HAP-1 (cell line): ENCODE data around the gene EML6.
"Not testable (repeated sequence)": the region's sequence is repeated elsewhere in the genome, so short reads cannot be mapped to it uniquely, and the experiment has no call there.

Experiments used
- DNase-seq, 2 experiments: peaks; one replicate each; pipeline ENCODE4 v3.0.0-alpha.2; 2016 to 2020; ENCODE audit warnings: low spot score in 2 of 2
- H3K27me3 ChIP-seq: fragments of 250-450 bp; sonication (Bioruptor Pico); 2 replicates; pipeline ENCODE4 v1.5.1; 2020; ENCODE audit warnings: low read depth, mild to moderate bottlenecking, moderate library complexity
- H3K36me3 ChIP-seq: fragments of 250-450 bp; sonication (Bioruptor Pico); replicated peaks from 2 replicates; pipeline ENCODE4 v1.5.1; 2020; ENCODE audit warnings: mild to moderate bottlenecking
- H3K4me1 ChIP-seq: fragments of 250-450 bp; sonication (Bioruptor Pico); 2 replicates; pipeline ENCODE4 v1.5.1; 2020; ENCODE audit warnings: mild to moderate bottlenecking
- H3K4me3 ChIP-seq: fragments of 250-450 bp; sonication (Bioruptor Pico); 2 replicates; pipeline ENCODE4 v1.5.1; 2020; ENCODE audit warnings: mild to moderate bottlenecking, moderate library complexity
- H3K9me3 ChIP-seq: fragments of 250-450 bp; sonication (Bioruptor Pico); 2 replicates; pipeline ENCODE4 v1.5.1; 2020; ENCODE audit warnings: mild to moderate bottlenecking, moderate library complexity
- in situ Hi-C: fragments of 300-500 bp; cut with MboI; formaldehyde crosslinking; loops from 3 replicates; pipeline ENCODE4 v1.14.3; 2020; ENCODE audit warnings: low sequenced_read_pairs, inconsistent platforms, mixed read lengths

EML6 gene

GRCh38 chr2:54695378-54695777 is 28.1 kb upstream of the EML6 start:
- in situ Hi-C loops: no loop called here
- no peak for DNase-seq
- no peaks in the 10 kb centered on the region for H3K9me3 ChIP-seq
- H3K4me3 ChIP-seq: no peak overlapping the region
- H3K27me3 ChIP-seq: no peaks in the 10 kb centered on the region
- no peaks in the 10 kb centered on the region for H3K4me1 ChIP-seq
- H3K36me3 ChIP-seq: no peaks in the 10 kb centered on the region

GRCh38 chr2:54697934-54698333 is 25.5 kb upstream of the EML6 start:
- no peak overlapping the region for H3K4me3 ChIP-seq
- H3K4me1 ChIP-seq: no peaks in the 10 kb centered on the region
- no peaks in the 10 kb centered on the region for H3K36me3 ChIP-seq
- DNase-seq: no peak
- no peaks in the 10 kb centered on the region for H3K9me3 ChIP-seq
- H3K27me3 ChIP-seq: no peaks in the 10 kb centered on the region
- in situ Hi-C loops: no loop called here

GRCh38 chr2:54698926-54699325 is 24.5 kb upstream of the EML6 start:
- H3K9me3 ChIP-seq, H3K4me3 ChIP-seq, H3K27me3 ChIP-seq, in situ Hi-C loops, H3K36me3 ChIP-seq, H3K4me1 ChIP-seq, DNase-seq: not testable (repeated sequence)

GRCh38 chr2:54699665-54700064 is 23.8 kb upstream of the EML6 start:
- Histone ChIP-seq H3K4me1 (no peaks in the 10 kb centered on the region), H3K9me3 (no peaks in the 10 kb centered on the region), H3K27me3 (no peaks in the 10 kb centered on the region), H3K4me3 (no peak overlapping the region), H3K36me3 (no peaks in the 10 kb centered on the region)
- in situ Hi-C loops: loop anchor here (10.0 kb wide), 1 partner anchor 585 kb away; the partner anchor contains the start of gene ACYP2
- DNase-seq: no peak

GRCh38 chr2:54701029-54701428 is 22.4 kb upstream of the EML6 start:
- H3K27me3 ChIP-seq: no peaks in the 10 kb centered on the region
- H3K4me1 ChIP-seq: no peaks in the 10 kb centered on the region
- no peak overlapping the region for H3K4me3 ChIP-seq
- no peaks in the 10 kb centered on the region for H3K9me3 ChIP-seq
- DNase-seq: no peak
- no peaks in the 10 kb centered on the region for H3K36me3 ChIP-seq
- in situ Hi-C loops: loop anchor here (10.0 kb wide), 1 partner anchor 586 kb away; the partner anchor contains the start of gene ACYP2

GRCh38 chr2:54704238-54704637 is 19.2 kb upstream of the EML6 start:
- Histone ChIP-seq H3K9me3 (no peaks in the 10 kb centered on the region), H3K27me3 (no peaks in the 10 kb centered on the region), H3K4me3 (no peak overlapping the region), H3K36me3 (no peaks in the 10 kb centered on the region), H3K4me1 (no peaks in the 10 kb centered on the region)
- no peak for DNase-seq
- in situ Hi-C loops: loop anchor here (10.0 kb wide), 1 partner anchor 589 kb away; the partner anchor contains the start of gene ACYP2

- no peaks in the 10 kb centered on the region for H3K9me3 ChIP-seq
- no peaks in the 10 kb centered on the region for H3K4me1 ChIP-seq
- no peaks in the 10 kb centered on the region for H3K27me3 ChIP-seq
- no peaks in the 10 kb centered on the region for H3K36me3 ChIP-seq
- in situ Hi-C loops: loop anchor here (10.0 kb wide), 1 partner anchor 590 kb away; the partner anchor contains the start of gene ACYP2
- peak in 1 of 2 experiments; percentile 45 for DNase-seq
- H3K4me3 ChIP-seq: no peak overlapping the region
Observed at GRCh38 chr2:54704688-54705605, 18.5 kb upstream of the EML6 start.

GRCh38 chr2:54706622-54707021 is 16.8 kb upstream of the EML6 start:
- no peaks in the 10 kb centered on the region for H3K36me3 ChIP-seq
- no peak for DNase-seq
- H3K9me3 ChIP-seq: no peaks in the 10 kb centered on the region
- H3K4me3 ChIP-seq: no peak overlapping the region
- no peaks in the 10 kb centered on the region for H3K4me1 ChIP-seq
- in situ Hi-C loops: loop anchor here (10.0 kb wide), 1 partner anchor 592 kb away; the partner anchor contains the start of gene ACYP2
- H3K27me3 ChIP-seq: no peaks in the 10 kb centered on the region

GRCh38 chr2:54708584-54709335 is 14.7 kb upstream of the EML6 start:
- no peaks in the 10 kb centered on the region for H3K27me3 ChIP-seq
- H3K9me3 ChIP-seq: no peaks in the 10 kb centered on the region
- DNase-seq: no peak
- in situ Hi-C loops: loop anchor here (10.0 kb wide), 1 partner anchor 594 kb away; the partner anchor contains the start of gene ACYP2
- no peak overlapping the region for H3K4me3 ChIP-seq
- no peaks in the 10 kb centered on the region for H3K36me3 ChIP-seq
- no peaks in the 10 kb centered on the region for H3K4me1 ChIP-seq

- in situ Hi-C loops: loop anchor here (10.0 kb wide), 1 partner anchor 595 kb away; the partner anchor contains the start of gene ACYP2
- no peaks in the 10 kb centered on the region for H3K4me1 ChIP-seq
- no peaks in the 10 kb centered on the region for H3K36me3 ChIP-seq
- no peak for DNase-seq
- H3K4me3 ChIP-seq: no peak overlapping the region
- H3K27me3 ChIP-seq: no peaks in the 10 kb centered on the region
- no peaks in the 10 kb centered on the region for H3K9me3 ChIP-seq
Observed at GRCh38 chr2:54709336-54709809, 14.1 kb upstream of the EML6 start.

GRCh38 chr2:54710216-54710615 is 13.2 kb upstream of the EML6 start:
- no peak overlapping the region for H3K4me3 ChIP-seq
- H3K36me3 ChIP-seq: no peaks in the 10 kb centered on the region
- in situ Hi-C loops: no loop called here
- no peaks in the 10 kb centered on the region for H3K9me3 ChIP-seq
- no peaks in the 10 kb centered on the region for H3K27me3 ChIP-seq
- no peak for DNase-seq
- peaks cover 8% of the 10 kb centered on the region for H3K4me1 ChIP-seq

- Histone ChIP-seq H3K27me3 (no peaks in the 10 kb centered on the region), H3K9me3 (no peaks in the 10 kb centered on the region), H3K36me3 (no peaks in the 10 kb centered on the region), H3K4me1 (peaks cover 11% of the 10 kb centered on the region), H3K4me3 (no peak overlapping the region)
- no peak for DNase-seq
- in situ Hi-C loops: no loop called here
Observed at GRCh38 chr2:54712516-54712915, 10.9 kb upstream of the EML6 start.

- Histone ChIP-seq H3K27me3 (no peaks in the 10 kb centered on the region), H3K4me3 (no peak overlapping the region), H3K4me1 (peaks cover 11% of the 10 kb centered on the region), H3K9me3 (no peaks in the 10 kb centered on the region), H3K36me3 (no peaks in the 10 kb centered on the region)
- peak in 1 of 2 experiments; percentile 76 for DNase-seq
- in situ Hi-C loops: no loop called here
Observed at GRCh38 chr2:54714996-54715395, 8.5 kb upstream of the EML6 start.
